Spleen (tissue), 11 donors: ENCODE data around the gene PPP1R37. TPM values are rescaled to one million over a fixed set of nuclear protein-coding genes. Genes with fewer than 3 reads are reported as not detected.

Source experiments
- DNase-seq: peaks from one replicate; pipeline ENCODE4 v3.0.0-alpha.2; 2020
- H3K27ac ChIP-seq, 8 donors: fragments of 200-600 bp; sonication (generic) in 7 of 8; 1 replicate in 4 of 8; 2 replicates in 4 of 8; pipeline versions ENCODE4 v1.5.0 to v1.8.0; 2016 to 2021; ENCODE audit warnings: inconsistent platforms in 4 of 8, mild to moderate bottlenecking in 4 of 8, moderate library complexity in 1 of 8
- H3K27me3 ChIP-seq, 7 donors: fragments of 200-600 bp; sonication (generic) in 6 of 7; replicated peaks in 1 of 7; 1 replicate in 4 of 7; 2 replicates in 3 of 7; pipeline versions ENCODE4 v1.5.0 to v1.8.0; 2016 to 2021; ENCODE audit warnings: inconsistent platforms in 3 of 7, mild to moderate bottlenecking in 1 of 7
- H3K36me3 ChIP-seq, 6 donors: fragments of 200-600 bp; sonication (generic) in 5 of 6; 1 replicate in 4 of 6; 2 replicates in 2 of 6; pipeline versions ENCODE4 v1.5.0 to v1.8.0; 2016 to 2021; ENCODE audit warnings: inconsistent platforms in 2 of 6
- H3K4me1 ChIP-seq, 6 donors: fragments of 200-600 bp; sonication (generic) in 5 of 6; 1 replicate in 3 of 6; 2 replicates in 3 of 6; pipeline versions ENCODE4 v1.5.0 to v1.8.0; 2016 to 2021; ENCODE audit warnings: inconsistent platforms in 3 of 6
- H3K4me3 ChIP-seq, 8 donors: fragments of 200-600 bp; sonication (generic) in 7 of 8; 1 replicate in 4 of 8; 2 replicates in 4 of 8; pipeline versions ENCODE4 v1.5.0 to v1.8.0; 2016 to 2021; ENCODE audit warnings: inconsistent platforms in 4 of 8, mild to moderate bottlenecking in 4 of 8, moderate library complexity in 2 of 8
- H3K9me3 ChIP-seq, 8 donors: fragments of 200-600 bp; sonication (generic) in 7 of 8; 1 replicate in 4 of 8; 2 replicates in 4 of 8; pipeline versions ENCODE4 v1.5.0 to v1.8.0; 2016 to 2021; ENCODE audit warnings: inconsistent platforms in 4 of 8
- POLR2A ChIP-seq, 3 donors: fragments of 450-650 bp; IDR thresholded peaks; one replicate each; pipeline ENCODE4 v1.5.1; 2017; ENCODE audit warnings: antibody characterized with exemption in 3 of 3, mild to moderate bottlenecking in 1 of 3
- POLR2AphosphoS5 ChIP-seq, 3 donors: sonication (generic); formaldehyde crosslinking; IDR thresholded peaks; one replicate each; pipeline ENCODE4 v1.5.1; 2017; ENCODE audit warnings: antibody characterized with exemption in 3 of 3
- WGBS, 5 donors: extraction: QIAGEN DNeasy Blood & Tissue Kit in 3 of 5; methylation state at CpG; one replicate each; pipeline versions ENCODE4 v1.1.5 to v1.1.7; 2013 to 2018; 5-methylcytosine and 5-hydroxymethylcytosine counted together
- intact Hi-C: fragments of 100-400 bp; cut with DNase I; formaldehyde crosslinking; loops from one replicate; pipeline ENCODE4 v1.15.0; 2023; ENCODE audit warnings: low total_unique reads
- polyA plus RNA-seq, 3 donors: library from polyadenylated mRNA; stranded (reverse); fragments of 200-250 nt; gene quantifications; one replicate each; pipeline ENCODE4 v1.2.1, GENCODE V29; 2013
- total RNA-seq, 7 donors: library from RNA; depleted of rRNA in 3 of 7; stranded (reverse); fragments of >200 nt in 3 of 7; fragmentation: NEBNext Ultra II Directional in 4 of 7; extraction: Animal tissue kit (Norgen Biotek cat#: 25700) in 4 of 7; gene quantifications; one replicate each; pipeline versions ENCODE4 v1.1.0 to v1.2.1, GENCODE V29; 2016 to 2021
- TF ChIP-seq, protein P1 (sequence below), 11 experiments: fragments of 200-600 bp in 7 of 11; fragments of 450-650 bp in 4 of 11; sonication (generic) in 4 of 11; IDR thresholded peaks in 8 of 11; conservative IDR thresholded peaks in 3 of 11; 1 replicate in 7 of 11; 2 replicates in 4 of 11; pipeline versions ENCODE4 v1.4.0 to v1.8.0; 2016 to 2021; ENCODE audit warnings: antibody characterized with exemption in 11 of 11, inconsistent platforms in 4 of 11, mild to moderate bottlenecking in 1 of 11
- donor health status: healthy with polysubstance abuse.
- donor health status: DM: no; HTN: no; CAD: no; lungs with moderate emphysema.
- donor health status: DM: no; HTN: no; CAD: no.
- donor health status: Bipolar disorder and iron deficiency.
- donor health status: healthy.
- donor health status: DM: no; HTN: no; CAD: no.
- donor health status: DM: yes; HTN: yes; CAD: no.

PPP1R37 gene
- total and polyA plus RNA-seq, 10 donors, result 14.3 to 36.7 (median 20.0) TPM

DNA sequence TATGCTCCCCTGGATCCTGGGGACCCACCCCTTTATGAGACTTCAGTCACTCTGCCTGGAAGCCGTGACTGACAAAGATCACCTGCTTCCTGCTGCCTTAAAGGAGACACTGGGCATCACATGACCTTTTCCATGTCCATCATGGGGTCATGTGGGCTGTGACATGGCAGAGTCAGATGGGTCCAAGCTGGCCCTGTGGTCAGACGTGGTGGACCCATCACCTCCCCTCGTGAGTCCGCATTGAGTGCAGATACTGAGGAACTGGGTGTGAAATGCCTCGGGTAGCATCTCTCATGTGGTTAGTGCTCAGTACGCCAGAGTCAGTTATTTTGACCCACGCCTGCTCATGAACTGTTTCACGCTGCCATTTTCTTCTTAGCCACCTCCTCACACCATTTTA lies 40.7 kb downstream of the PPP1R37 start:
- TF ChIP-seq POLR2A (IDR thresholded peaks at IDR 0.05), result no peak
- TF ChIP-seq, protein P1, sequence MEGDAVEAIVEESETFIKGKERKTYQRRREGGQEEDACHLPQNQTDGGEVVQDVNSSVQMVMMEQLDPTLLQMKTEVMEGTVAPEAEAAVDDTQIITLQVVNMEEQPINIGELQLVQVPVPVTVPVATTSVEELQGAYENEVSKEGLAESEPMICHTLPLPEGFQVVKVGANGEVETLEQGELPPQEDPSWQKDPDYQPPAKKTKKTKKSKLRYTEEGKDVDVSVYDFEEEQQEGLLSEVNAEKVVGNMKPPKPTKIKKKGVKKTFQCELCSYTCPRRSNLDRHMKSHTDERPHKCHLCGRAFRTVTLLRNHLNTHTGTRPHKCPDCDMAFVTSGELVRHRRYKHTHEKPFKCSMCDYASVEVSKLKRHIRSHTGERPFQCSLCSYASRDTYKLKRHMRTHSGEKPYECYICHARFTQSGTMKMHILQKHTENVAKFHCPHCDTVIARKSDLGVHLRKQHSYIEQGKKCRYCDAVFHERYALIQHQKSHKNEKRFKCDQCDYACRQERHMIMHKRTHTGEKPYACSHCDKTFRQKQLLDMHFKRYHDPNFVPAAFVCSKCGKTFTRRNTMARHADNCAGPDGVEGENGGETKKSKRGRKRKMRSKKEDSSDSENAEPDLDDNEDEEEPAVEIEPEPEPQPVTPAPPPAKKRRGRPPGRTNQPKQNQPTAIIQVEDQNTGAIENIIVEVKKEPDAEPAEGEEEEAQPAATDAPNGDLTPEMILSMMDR (IDR thresholded peaks at IDR 0.05 in 8 of 11, conservative IDR thresholded peaks at IDR 0.05 in 3 of 11), result no peak
- TF ChIP-seq POLR2AphosphoS5 (IDR thresholded peaks at IDR 0.05), result no peak
- no peak for DNase-seq

DNA sequence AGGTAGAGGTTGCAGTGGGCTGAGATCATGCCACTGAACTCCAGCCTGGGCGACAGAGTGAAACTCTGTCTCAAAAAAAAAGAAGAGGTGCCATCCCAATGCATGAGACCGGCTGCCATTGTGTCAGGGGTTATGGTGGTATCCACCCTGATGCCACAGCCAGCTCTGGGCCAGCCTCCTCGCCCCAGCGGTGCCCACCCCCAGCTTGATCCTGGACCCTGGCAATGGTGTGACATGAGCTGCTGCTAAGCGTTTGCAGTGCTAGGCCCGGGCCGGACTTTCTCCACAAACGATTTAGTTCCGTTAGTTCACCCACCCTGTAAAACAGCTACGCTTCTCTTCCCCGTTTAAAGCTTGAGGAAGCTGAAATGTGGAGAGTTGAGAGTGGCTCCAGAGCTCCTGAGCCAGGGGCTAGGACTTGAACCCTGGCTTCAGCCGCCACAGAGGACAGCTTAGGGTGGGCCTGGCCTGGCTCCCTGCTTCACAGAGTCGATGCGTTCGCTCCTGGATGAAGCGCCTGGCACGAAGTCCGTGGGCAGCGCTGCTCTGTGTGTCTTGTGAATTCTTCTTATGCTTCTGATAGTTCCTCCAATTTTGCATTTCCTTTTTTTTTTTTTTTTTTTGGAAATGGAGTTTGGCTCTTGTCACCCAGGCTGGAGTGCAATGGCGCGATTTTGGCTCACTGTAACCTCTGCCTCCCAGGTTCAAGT lies 42.4 kb downstream of the PPP1R37 start:
- TF ChIP-seq POLR2A (IDR thresholded peaks at IDR 0.05) (no peak), POLR2AphosphoS5 (IDR thresholded peaks at IDR 0.05) (no peak)
- TF ChIP-seq, protein P1 (IDR thresholded peaks at IDR 0.05 in 8 of 11, conservative IDR thresholded peaks at IDR 0.05 in 3 of 11), result no peak
- no peak overlapping the region for H3K4me3 ChIP-seq
- H3K4me1 ChIP-seq, result peaks cover 8 to 64% (median 41%) of the 10 kb centered on the region in 6 donors
- H3K27ac ChIP-seq, result peak overlapping the region in 4 of 8 donors; percentile 64 to 78 (median 68)
- WGBS, 5 donors, result 94 to 96% (median 95%) methylated on average over 21 of the region's 21 CpGs
- no peaks in the 10 kb centered on the region for H3K9me3 ChIP-seq
- peaks cover 0 to 15% (median under 1%) of the 10 kb centered on the region in 6 donors for H3K36me3 ChIP-seq
- no peaks in the 10 kb centered on the region for H3K27me3 ChIP-seq
- DNase-seq, result no peak
- intact Hi-C loops, result no loop called here

More for the DNA sequence above, 40.7 kb downstream of the PPP1R37 start:
- 81 to 94% (median 87%) methylated on average over 8 of the region's 8 CpGs for WGBS, 5 donors
- H3K4me3 ChIP-seq, result no peak overlapping the region
- H3K27ac ChIP-seq, result peak overlapping the region in 3 of 8 donors; percentile 64 to 69 (median 67)
- H3K27me3 ChIP-seq, result no peaks in the 10 kb centered on the region
- H3K4me1 ChIP-seq, result peaks cover 8 to 64% (median 41%) of the 10 kb centered on the region in 6 donors
- peaks cover 0 to 8% (median 0%) of the 10 kb centered on the region in 6 donors for H3K36me3 ChIP-seq
- intact Hi-C loops, result no loop called here
- H3K9me3 ChIP-seq, result no peaks in the 10 kb centered on the region

DNA sequence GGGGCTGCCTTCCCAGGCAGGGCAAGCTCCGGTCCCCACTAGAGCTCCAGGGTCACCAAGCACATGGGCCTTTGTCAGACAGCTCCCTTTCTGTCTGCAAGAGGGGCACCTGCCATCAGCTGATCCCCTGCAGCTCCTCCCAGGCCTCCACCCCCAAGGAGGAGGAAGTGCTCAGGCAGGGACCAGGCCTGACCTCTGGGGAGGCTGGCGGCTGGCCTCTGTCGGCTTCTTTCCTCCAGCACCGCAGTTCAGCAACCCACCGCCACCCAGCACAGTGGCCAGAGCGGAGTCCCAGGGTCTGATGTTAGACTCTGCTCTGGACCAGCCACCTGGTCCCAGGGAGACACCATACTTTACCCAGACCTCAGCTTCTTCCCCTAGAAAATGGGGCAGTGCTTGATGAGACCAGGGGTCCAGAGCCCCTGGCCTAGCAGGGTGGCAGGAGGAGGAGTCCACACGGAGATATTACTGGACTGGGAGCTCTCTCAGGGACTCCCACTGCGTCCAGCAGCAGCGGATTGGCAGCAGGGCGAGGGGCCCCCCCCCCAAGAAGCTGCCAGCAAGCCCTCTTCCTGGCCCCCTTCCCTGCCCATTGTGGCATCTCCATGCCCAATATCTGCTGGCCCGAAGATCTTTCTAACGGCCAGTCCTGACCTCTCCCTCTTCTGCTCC lies 43.7 kb downstream of the PPP1R37 start:
- Histone ChIP-seq H3K9me3 (no peaks in the 10 kb centered on the region), H3K36me3 (peaks cover 0 to 28% (median 13%) of the 10 kb centered on the region in 6 donors), H3K4me1 (peaks cover 8 to 57% (median 41%) of the 10 kb centered on the region in 6 donors), H3K4me3 (peak overlapping the region in 1 of 8 donors; percentile 7), H3K27me3 (no peaks in the 10 kb centered on the region), H3K27ac (peak overlapping the region in 4 of 8 donors; percentile 65 to 78 (median 72))
- WGBS, 5 donors, result 70 to 84% (median 80%) methylated on average over 6 to 12 of the region's 12 CpGs
- DNase-seq, result no peak
- intact Hi-C loops, result no loop called here
- TF ChIP-seq POLR2AphosphoS5 (IDR thresholded peaks at IDR 0.05), result no peak
- TF ChIP-seq, protein P1 (IDR thresholded peaks at IDR 0.05 in 8 of 11, conservative IDR thresholded peaks at IDR 0.05 in 3 of 11), result no peak
- no peak for TF ChIP-seq POLR2A (IDR thresholded peaks at IDR 0.05)
